Epidermal melanocyte (primary cell): ENCODE measurements around the gene CPB1.

Experiments
- DNase-seq: peaks from one replicate; pipeline ENCODE4 v3.0.0; 2011; ENCODE audit warnings: low spot score; ENCODE audit not compliant: insufficient read length

CPB1 gene

DNA sequence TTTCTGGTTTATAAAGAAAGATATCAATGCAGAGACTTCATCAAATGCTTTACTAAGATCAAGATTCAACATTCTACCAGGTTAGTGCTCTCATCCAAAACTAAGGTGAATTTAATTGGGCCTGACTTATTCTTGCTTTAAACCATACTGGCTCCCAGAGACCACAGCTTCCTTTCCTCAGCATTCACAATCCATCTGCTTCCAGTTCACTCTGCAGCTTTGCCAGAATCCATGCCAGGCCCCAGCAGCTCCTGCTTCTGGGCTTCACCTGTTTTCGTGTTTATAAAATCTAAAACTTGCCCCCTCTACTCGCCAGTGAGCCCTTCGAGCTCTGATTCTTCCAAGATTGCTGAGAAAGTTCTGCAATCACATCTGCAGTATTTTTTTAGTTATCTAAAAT is 2.3 kb downstream of the CPB1 start:
- DNase-seq: no peak

DNA sequence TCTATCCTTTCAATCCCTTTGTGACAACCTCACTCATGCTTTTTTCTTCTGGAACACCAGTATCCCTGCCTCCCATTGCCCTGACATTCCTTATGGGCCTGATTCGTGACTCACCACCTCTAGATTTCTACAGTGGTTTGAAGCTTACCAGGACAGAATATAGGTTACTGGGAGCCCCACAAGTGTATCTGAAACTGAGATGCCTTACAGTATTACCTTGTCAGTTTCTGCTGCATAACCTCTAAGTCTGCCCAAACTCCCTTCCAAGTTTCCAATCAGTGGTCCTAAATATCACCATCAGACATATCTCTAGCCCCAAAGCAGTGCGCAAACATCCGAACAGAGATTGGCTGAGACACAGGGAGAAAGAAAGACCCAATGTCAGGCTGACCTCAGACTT is 5.6 kb downstream of the CPB1 start:
- DNase-seq: no peak

DNA sequence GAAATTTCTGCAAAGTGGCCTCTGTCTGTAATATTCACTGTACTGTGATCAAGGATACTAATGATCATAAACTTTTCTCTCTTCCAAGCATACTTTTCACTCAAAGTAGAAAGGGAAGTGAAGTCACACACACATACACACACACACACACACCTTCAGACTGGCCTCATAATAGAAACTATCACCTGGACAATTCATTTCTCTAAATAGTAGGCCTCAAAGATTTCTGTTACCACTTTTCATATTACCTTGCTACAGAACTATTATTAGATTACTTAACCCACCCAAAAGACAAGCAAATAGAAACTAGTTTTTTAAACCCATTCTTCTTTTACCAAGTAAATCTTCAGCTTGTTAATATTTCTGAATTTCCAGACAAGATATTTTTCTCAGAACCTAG is 12.2 kb downstream of the CPB1 start:
- DNase-seq: no peak

DNA sequence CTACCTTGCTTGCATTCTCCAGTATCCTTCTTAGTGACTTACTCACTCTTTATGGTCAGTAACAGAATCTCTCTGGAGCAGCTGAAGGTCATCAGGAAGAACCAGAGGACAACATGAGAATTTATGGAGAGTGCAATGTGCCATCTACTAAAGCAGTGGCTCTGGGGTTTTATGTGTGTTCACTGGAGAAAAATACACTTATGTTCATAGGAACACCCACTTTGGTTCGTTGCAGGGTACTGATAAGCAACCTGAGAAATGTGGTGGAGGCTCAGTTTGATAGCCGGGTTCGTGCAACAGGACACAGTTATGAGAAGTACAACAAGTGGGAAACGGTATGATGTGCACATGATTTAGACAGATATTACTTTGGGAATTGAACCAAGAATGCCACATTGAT is 12.8 kb downstream of the CPB1 start:
- no peak for DNase-seq

DNA sequence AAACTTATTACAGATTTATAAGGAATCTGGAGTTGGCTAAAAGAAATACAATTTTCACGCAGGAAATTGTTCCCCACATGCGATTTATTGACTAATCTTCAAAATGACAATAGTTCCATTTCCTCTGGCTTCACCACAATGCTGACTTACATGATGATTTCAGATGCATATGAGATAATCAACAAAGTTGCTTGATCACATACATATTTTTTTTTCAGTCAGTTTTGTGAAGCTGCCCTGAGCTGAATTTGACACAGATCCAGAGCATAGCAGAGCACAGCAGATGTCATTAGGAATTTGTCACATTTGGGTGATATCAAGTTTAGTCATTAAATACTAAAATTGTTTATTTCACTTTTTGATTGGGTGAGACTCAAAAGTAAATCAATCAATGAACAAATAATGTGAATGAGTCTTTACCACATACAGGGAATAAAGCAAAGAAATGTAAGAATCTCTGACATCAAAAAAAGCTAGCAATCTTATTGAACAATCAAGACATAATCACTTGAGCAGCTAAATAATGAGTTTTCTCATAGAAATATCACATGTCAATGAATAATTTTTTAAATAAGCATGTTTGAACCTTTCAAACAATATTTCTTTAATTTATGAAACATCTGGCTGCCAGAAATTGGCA is 18.3 kb downstream of the CPB1 start:
- no peak for DNase-seq

DNA sequence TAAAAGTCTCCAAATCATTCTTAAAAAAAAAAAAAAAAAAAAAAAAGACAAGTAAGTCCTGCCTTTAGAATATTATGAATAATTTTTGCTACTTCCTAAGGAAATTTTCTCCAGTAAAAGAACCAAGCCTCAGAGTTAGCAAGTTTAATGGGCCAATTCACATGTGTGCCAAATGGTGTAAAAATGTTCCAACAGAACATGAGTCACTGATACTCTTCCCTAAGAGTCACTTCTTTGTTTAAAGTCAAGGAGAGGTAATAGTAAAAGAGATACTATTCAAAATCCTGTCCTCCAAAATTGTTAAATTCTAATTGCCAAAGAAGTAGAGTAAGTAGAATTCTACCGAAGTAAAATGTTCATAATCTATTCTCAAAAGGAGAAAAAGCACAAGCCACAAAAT is 19.7 kb downstream of the CPB1 start:
- no peak for DNase-seq

DNA sequence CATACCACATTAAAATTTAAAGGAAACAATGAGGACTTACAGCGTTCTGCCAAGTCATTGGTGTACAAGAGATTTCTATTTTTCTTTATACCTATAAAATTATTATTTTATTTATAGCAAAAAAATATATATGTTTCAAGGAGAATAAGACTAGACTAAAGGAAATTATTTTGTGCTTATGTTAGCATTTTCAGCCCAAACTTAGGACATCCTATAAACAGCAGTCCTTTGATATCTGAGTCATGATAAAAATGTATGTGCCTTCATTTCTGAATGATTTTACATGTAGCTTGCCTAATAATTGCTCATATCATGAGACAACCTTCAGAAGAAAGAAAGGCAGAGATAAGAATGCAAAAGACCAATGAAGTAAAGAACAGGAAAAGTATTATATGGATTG is 20.8 kb downstream of the CPB1 start:
- DNase-seq: no peak

DNA sequence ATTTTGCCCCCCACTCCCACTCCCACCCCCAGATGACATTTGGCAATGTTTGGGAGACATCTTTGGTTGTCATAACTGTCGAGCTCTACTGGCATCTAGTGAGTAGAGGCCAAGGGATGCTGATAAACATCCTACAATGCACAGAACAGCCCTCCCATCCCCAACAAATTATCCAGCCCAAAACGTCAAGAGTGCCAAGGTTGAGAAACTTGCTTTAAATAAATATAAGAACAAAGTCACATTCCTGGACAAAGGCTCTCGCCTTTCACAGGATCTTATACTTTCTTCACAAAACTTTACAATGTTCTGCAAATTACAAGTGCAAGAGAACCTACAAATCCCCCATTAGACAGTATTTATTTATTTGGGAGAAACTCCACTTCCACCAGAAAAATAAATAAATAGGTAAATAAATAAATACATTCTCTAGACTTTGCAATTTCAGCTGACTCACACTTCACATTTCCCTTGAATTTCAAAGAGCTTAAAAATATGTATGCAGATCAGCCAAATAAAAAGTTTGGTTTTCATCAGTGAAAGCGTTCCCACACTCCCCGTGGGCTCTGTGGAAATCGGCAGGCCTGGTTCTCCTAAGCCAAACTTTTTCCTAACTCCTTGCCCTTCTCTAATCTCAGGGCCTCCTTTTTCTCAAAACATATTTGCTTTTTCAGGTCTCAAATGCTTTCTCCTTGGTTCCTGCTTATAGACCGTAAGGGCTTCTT is 24.8 kb downstream of the CPB1 start:
- DNase-seq: no peak

DNA sequence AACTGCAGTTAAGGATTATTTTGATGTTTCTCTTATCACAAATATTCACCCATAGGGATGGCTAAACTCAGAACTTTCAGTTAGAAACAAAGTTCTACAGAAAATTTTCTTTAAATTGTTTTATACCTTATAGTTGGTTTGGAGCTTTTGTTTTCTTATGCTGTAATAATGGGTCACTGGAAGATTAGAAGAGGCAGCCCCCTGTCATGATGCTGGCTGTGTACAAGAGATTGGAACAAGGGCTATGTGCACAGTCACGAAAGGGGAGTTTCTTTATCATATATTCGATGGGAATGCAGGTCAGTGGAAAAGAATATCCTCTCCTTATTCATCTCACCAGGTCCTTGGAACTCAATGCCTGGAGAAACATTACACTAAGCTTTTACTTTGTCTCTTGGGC is 25.5 kb downstream of the CPB1 start:
- no peak for DNase-seq

DNA sequence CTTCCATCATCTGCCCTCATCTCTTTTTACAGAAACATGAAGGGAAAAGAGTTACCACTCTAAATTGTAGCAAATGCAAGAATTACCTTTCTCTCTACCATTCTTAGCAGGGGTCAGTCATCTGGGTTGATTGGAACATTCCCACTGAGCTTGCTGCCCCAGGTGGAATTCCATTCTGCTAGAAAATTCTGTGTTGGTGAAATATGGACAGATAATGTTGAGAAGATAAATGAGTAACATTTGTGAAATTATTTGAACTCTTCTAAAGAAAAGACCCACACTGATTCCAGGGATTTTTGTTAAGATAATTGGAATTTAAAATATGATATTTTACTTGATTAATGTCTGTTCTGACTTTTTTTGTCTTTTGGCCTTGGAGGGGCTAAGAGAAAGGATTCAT is 26.4 kb downstream of the CPB1 start:
- no peak for DNase-seq

DNA sequence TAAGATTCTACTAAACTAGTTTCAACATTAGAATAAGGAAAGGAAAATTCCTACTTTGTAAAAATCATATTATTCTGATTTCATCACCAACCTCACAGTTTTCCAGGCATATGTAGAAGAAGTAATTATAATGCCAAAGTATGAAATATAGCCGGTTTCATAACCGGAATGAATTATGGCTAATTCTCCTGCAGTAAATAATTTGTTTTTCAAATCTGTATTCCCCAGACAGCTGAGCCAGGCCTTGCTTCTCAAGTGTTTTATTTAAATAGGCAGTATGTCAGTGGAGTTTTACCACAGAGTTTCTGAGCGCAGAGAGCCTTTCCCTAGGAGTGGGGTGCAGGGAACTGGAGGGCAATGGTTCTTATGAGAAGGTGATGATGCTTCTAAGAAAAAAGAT is 28.8 kb downstream of the CPB1 start:
- no peak for DNase-seq

DNA sequence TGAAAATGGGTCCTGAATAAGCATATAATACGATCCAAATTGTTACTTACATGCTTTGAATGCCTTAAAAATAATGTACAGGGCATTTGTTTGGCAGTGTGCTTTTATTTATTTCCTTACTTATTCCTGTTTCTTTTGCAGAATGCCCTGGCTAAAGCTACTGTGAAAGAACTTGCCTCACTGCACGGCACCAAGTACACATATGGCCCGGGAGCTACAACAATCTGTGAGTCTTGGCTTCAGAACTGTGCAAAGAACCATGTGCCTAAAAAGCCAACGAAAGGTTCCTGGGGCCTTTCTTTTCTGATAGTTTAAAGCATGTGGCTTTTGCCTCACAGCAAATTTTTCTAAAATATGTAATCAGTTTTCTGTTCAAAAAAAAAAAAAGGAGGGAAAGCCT is 29.7 kb downstream of the CPB1 start:
- no peak for DNase-seq

DNA sequence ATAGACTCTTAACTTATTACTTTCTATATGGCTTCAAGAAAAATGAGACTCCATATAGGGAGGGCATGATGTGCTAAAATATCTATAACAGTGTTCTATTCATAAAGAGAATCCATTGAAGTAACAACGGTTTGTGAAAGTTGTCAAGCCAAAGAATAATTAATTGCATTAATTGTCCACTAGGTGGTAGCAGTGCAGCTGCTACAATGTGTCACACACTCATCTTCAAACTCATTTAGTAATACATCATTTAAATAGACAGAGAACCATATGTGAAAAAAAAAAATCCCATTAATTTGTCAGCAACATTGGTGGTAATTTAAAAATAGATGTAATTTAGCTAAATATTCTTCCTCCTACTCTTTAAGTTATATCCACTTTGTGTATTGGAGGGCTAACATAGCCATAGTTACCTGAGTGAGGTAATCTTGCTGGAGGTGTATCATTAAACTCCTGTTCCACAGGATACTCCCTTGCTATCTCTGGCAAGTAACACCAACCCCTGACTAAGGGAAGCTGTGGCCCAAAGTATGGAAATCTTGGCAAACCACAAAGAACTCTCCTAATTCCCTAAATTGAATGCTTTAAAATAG is 33.8 kb downstream of the CPB1 start:
- peak; percentile 33 for DNase-seq

DNA sequence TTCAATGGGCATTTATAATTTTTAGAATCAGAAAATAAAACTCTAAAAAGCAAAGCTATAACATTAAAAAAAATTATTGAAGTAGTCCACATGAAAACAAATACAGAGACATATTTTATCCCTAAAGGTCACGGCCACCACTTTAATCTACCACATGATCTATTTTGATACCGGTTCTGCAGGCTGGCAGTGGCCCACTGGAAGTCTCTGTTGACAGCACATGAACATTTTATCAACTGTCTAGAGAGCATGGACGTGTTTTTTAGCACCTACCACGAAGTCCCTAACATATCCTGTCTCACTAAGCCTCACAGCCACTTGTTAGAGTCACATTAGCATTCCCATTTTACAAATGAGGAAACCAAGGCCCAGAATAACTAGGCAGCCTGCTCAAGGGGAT is 35.7 kb downstream of the CPB1 start:
- no peak for DNase-seq

DNA sequence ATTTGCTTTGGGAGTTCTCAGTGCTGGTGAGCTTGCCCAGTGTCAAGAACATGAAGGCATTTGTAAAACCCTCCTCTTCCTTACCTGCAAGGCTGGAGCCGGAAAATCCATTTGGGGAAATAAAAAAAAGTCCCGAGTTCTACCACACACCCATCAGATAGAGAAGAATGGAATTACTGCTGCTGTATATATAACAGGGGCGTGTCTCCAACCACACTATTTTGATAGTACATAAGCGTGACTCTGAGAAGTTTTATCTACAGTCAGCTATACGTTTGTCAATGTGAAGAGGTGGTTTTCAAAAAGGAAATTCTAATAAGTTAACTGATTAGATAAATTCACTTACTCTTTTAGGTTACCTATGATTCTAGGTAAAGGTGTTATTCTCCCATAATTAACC is 36.2 kb downstream of the CPB1 start:
- DNase-seq: no peak

DNA sequence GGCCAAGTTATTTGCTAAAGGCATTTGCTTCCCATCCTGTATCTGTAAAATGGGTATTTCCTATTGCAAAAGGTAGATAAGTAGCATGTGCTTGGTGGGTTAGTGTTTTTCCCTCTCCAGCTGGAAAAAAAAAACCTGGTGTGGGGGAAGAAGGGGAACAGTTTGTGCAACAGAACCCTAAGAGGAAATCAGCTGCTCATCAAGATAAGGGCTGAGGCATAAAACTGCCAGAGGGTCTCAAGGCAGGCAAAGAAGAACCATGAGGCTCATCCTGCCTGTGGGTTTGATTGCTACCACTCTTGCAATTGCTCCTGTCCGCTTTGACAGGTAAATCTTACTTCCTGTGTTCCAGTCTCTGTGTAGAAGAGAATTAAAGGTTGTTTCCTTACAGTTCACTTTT is 37.4 kb downstream of the CPB1 start, which contains the start of gene CPA3:
CPA3 (plus strand) TSS at position 248 of the 400 bp plus-strand sequence; CDS start at position 260, 12 bp downstream.
- no peak for DNase-seq

DNA sequence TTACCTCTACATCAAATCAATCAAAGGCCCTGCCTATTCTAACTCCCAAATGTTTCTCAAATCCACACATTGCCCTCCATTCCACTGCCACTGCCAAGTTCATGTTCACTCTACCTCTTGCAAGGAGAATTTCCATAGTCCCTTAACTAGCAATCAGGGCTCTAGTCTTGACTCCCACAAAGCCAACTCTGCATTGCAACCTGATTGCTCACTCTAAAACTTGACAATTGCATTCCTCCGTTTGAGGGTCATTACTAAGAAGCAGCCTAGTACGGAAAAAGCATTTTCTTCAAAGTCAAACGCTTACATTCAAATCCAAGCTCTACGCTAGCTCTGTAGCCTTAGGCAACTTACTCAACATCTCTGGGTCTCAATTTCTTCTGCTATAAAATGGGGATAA is 38.6 kb downstream of the CPB1 start:
- DNase-seq: no peak

DNA sequence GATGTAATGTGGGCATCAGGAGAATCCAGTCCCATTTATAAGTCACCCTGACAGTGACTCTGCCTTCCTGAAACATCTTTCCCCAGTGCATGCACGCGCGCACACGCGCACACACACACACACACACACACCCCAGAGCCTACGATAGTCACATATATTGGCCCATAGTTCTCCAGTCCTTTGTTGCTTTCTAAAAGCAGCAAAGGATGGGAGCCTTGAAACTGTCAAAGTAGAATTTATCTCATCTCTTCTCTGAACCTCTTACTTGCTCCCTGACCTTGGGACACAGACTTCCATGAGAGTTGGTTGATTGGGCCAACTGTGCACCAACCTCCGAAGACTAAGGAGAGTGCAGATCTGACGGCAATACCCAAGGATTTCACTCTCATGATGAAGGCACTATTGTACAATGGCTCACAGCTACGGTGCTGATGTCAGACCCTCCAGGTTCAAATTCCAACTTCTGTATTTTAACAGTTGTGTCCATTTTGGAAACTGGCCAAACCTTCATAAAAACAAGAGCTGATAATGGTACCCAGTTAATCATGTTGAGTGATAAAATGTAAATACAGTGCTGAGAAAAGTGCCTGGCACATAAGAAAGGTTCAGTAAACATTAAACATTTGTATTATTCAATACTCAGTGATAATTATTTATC is 45.8 kb downstream of the CPB1 start:
- no peak for DNase-seq

DNA sequence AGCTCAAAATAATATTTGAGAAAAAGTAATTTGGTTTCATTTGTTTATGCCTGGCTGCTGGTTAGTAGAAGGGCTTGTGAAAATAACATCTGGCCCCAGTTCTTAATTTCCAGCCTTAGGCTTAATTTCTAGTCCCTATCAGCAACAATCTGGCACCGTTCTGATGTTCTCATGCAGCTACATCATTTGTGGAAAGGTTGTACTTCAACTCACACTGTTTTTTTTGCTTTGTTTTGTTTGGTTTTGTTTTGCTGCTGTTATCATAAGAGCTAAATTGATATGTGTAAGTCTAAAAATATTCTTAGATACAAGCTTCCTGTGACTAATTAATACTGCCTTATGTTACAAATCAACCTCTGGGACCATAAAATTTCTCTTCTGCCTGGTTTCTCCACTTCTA is 46.4 kb downstream of the CPB1 start:
- no peak for DNase-seq

DNA sequence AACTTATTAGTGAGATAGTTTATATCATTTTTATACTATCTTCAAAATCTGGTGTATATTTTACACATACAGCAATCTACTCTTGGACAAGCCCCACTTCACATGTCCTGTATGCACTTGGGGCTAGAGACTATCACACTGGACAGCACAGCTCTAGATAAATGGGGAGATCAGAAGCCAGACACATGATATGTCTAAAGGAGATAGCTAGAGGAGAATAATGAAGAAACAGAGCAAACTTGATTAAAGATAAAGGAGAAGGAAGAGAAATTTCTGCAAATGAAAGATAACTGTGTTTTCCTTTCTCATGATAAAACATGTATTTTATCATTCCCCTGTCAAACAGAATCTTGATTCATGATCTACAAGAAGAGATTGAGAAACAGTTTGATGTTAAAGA is 50.5 kb downstream of the CPB1 start:
- no peak for DNase-seq

DNA sequence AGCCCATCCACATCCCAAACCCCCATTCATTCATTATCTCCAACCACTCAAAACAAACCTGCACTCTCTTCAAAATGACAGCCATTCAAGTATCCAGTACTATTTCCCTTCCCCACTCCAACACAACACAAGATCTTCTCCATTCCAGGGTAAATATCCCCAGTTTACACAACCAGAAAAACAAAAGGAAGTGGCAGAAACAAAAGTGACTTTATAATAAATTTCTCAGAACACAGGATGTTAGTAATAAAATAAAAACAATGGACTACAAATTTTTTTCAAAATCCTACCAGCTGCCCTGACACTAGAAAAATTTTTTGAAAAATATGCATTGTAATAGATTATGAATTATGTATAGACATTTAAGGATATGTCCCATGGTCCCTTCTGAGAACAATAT is 51.6 kb downstream of the CPB1 start:
- DNase-seq: no peak

DNA sequence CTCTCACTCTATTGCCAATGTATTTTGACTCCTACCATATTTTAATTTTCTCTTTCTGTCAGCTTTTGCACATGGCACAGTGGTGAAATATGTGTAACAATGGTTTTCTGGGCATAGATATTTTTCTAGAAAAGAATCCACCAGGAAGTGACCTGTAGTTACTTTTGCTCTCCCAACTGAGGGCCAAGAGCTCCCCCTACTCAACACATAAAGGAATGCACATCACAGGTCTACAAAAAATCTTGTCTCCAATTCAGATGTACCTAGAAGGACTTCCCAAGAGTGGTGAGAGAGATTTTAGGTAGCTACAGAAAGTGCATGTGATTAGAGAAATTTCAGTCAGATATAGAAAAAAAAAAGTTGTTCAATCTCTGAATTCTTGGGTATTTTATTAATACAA is 53.1 kb downstream of the CPB1 start:
- no peak for DNase-seq
